HFFc6 (cell line): ENCODE measurements around the gene CKS2. TPM values are rescaled to one million over a fixed set of nuclear protein-coding genes. Genes with fewer than 3 reads are reported as not detected.

Source experiments
- DNase-seq: peaks from one replicate; pipeline ENCODE4 v3.0.0-alpha.2; 2018
- H3K27ac Mint-ChIP-seq: 2 replicates; pipeline ENCODE4 v1.8.0; 2020; ENCODE audit warnings: mild to moderate bottlenecking, mixed read lengths
- H3K27me3 Mint-ChIP-seq: 2 replicates; pipeline ENCODE4 v1.8.0; 2021; ENCODE audit warnings: mild to moderate bottlenecking, moderate library complexity, mixed read lengths; ENCODE audit not compliant: insufficient read depth
- H3K36me3 Mint-ChIP-seq: 2 replicates; pipeline ENCODE4 v1.8.0; 2021; ENCODE audit warnings: low read depth, mixed read lengths
- H3K4me1 Mint-ChIP-seq: 2 replicates; pipeline ENCODE4 v1.8.0; 2020; ENCODE audit warnings: low read depth, mixed read lengths
- H3K4me3 Mint-ChIP-seq: 2 replicates; pipeline ENCODE4 v1.8.0; 2020; ENCODE audit warnings: mild to moderate bottlenecking, moderate library complexity, mixed read lengths
- H3K9me3 Mint-ChIP-seq: 2 replicates; pipeline ENCODE4 v1.8.0; 2020; ENCODE audit warnings: mild to moderate bottlenecking, mixed read lengths
- CTCF ChIP-seq: fragments of 200-600 bp; sonication (generic); IDR thresholded peaks from 2 replicates; pipeline ENCODE4 v1.5.0; 2021; ENCODE audit warnings: antibody characterized with exemption, mild to moderate bottlenecking
- total RNA-seq, 6 experiments: library from RNA; stranded (reverse); fragmentation: NEBNext Ultra II Directional; extraction: Animal tissue kit (Norgen Biotek cat#: 25700); gene quantifications; 2 replicates in 1 of 6; 3 replicates in 5 of 6; pipeline ENCODE4 v1.2.3, GENCODE V29; 2021

The CKS2 gene
- total RNA-seq, 6 experiments from 2014 or later: 65.7 to 135 (median 123) TPM

- TF ChIP-seq CTCF: no peak
- DNase-seq: no peak
- Mint-ChIP-seq H3K36me3 (no peaks in the 10 kb centered on the region), H3K4me1 (peaks cover 7% of the 10 kb centered on the region; the same call in 1 of the 2 replicates), H3K4me3 (no peak overlapping the region), H3K27ac (no peak overlapping the region), H3K9me3 (no peaks in the 10 kb centered on the region), H3K27me3 (peaks cover 4% of the 10 kb centered on the region)
These were observed 5.1 kb upstream of the CKS2 start for GRCh38 chr9:89305868-89306267.

GRCh38 chr9:89309166-89309565 lies 1.8 kb upstream of the CKS2 start:
- Mint-ChIP-seq H3K36me3 (peaks cover 18% of the 10 kb centered on the region; the same call in 1 of the 2 replicates), H3K27ac (peak overlapping the region; percentile 99), H3K27me3 (peaks cover 6% of the 10 kb centered on the region), H3K9me3 (no peaks in the 10 kb centered on the region), H3K4me3 (peak overlapping the region; percentile 49; the same call in 1 of the 2 replicates), H3K4me1 (peaks cover 25% of the 10 kb centered on the region)
- no peak for TF ChIP-seq CTCF
- DNase-seq: no peak

- no peaks in the 10 kb centered on the region for H3K9me3 Mint-ChIP-seq
- H3K27ac Mint-ChIP-seq: peak overlapping the region; percentile 99
- H3K4me3 Mint-ChIP-seq: peak overlapping the region; percentile 90
- H3K27me3 Mint-ChIP-seq: peaks cover 6% of the 10 kb centered on the region
- no peak for TF ChIP-seq CTCF
- no peak for DNase-seq
- H3K36me3 Mint-ChIP-seq: peaks cover 18% of the 10 kb centered on the region; the same call in 1 of the 2 replicates
- peaks cover 32% of the 10 kb centered on the region for H3K4me1 Mint-ChIP-seq
These were observed 1.2 kb upstream of the CKS2 start for GRCh38 chr9:89309608-89310474.

GRCh38 chr9:89311346-89312221 lies 589 bp downstream of the CKS2 start:
- Mint-ChIP-seq H3K36me3 (peaks cover 21% of the 10 kb centered on the region; the same call in 1 of the 2 replicates), H3K4me3 (peak overlapping the region; percentile 90), H3K27me3 (peaks cover 6% of the 10 kb centered on the region), H3K4me1 (peaks cover 39% of the 10 kb centered on the region), H3K27ac (peak overlapping the region; percentile 99), H3K9me3 (no peaks in the 10 kb centered on the region)
- no peak for TF ChIP-seq CTCF
- no peak for DNase-seq

GRCh38 chr9:89312222-89312571 lies 1.2 kb downstream of the CKS2 start:
- H3K27ac Mint-ChIP-seq: peak overlapping the region; percentile 99
- peaks cover 27% of the 10 kb centered on the region for H3K36me3 Mint-ChIP-seq
- H3K4me1 Mint-ChIP-seq: peaks cover 45% of the 10 kb centered on the region
- peak overlapping the region; percentile 90 for H3K4me3 Mint-ChIP-seq
- peaks cover 6% of the 10 kb centered on the region for H3K27me3 Mint-ChIP-seq
- no peaks in the 10 kb centered on the region for H3K9me3 Mint-ChIP-seq
- TF ChIP-seq CTCF: no peak
- no peak for DNase-seq
